OCI-LY3 (cell line): ENCODE results near the gene SYNDIG1L.

ENCODE experiments used
- EZH2phosphoT487 ChIP-seq: fragments of 200-600 bp; shearing (Covaris generic); IDR thresholded peaks from 2 replicates; pipeline ENCODE4 v1.6.1; 2018; ENCODE audit warnings: antibody characterized with exemption, mixed run types, low read depth
- TF ChIP-seq, protein P1 (sequence below): fragments of 200-600, 300-600 bp; sonication (generic); IDR thresholded peaks from 2 replicates; pipeline ENCODE4 v1.5.1; 2014; ENCODE audit warnings: antibody characterized with exemption, low read length, low read depth

DNA sequence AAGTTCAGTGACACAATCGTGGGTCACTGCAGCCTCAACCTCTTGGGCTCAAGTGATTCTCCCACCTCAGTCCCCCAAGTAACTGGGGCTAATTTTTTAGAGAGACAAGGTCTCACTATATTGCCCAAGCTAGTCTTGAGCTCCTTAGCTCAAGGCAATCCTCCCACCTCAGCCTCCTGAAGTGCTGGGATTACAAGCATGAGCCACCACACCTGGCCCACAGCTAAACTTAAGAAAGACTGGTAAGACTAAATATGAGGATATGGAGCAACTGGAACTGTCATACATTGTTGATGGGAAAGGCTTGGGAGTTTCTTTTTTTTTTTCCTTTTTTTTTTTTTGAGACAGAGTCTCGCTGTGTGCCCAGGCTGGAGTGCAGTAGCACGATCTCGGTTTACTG, 43.8 kb downstream of the SYNDIG1L start:
- TF ChIP-seq, protein P1, sequence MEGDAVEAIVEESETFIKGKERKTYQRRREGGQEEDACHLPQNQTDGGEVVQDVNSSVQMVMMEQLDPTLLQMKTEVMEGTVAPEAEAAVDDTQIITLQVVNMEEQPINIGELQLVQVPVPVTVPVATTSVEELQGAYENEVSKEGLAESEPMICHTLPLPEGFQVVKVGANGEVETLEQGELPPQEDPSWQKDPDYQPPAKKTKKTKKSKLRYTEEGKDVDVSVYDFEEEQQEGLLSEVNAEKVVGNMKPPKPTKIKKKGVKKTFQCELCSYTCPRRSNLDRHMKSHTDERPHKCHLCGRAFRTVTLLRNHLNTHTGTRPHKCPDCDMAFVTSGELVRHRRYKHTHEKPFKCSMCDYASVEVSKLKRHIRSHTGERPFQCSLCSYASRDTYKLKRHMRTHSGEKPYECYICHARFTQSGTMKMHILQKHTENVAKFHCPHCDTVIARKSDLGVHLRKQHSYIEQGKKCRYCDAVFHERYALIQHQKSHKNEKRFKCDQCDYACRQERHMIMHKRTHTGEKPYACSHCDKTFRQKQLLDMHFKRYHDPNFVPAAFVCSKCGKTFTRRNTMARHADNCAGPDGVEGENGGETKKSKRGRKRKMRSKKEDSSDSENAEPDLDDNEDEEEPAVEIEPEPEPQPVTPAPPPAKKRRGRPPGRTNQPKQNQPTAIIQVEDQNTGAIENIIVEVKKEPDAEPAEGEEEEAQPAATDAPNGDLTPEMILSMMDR = no peak
- no peak for TF ChIP-seq EZH2phosphoT487
